Endothelial cell of umbilical vein (primary cell): ENCODE measurements around the gene PADI1. TPM values are rescaled to one million over a fixed set of nuclear protein-coding genes. Genes with fewer than 3 reads are reported as not detected.

ENCODE experiments used
- BruUV-seq: library from RNA; stranded (reverse); fragments of 400-500 nt; replicated peaks from 2 replicates; lab custom pipeline; 2021; lab: Mats Ljungman, UMichigan
- CTCF ChIA-PET: fragments of 300-600, 350-600 bp; sonication (Branson Sonifier 250); formaldehyde crosslinking; loops from one replicate; lab custom pipeline; 2021; ENCODE audit warnings: antibody characterized with exemption, inconsistent platforms; lab: Charles Lee
- POLR2A ChIA-PET: fragments of 300-600, 350-600 bp; sonication (Branson Sonifier 250); formaldehyde crosslinking; loops from one replicate; lab custom pipeline; 2021; ENCODE audit warnings: antibody characterized with exemption, inconsistent platforms; lab: Charles Lee
- DNase-seq: peaks from one replicate; pipeline ENCODE4 v3.0.0-alpha.2; 2011; ENCODE audit warnings: low read depth, low spot score
- FAIRE-seq: peaks from 2 replicates; lab custom pipeline; 2011; peaks lifted over from hg19 to GRCh38; lab: Jason Lieb, UNC
- H2AFZ ChIP-seq: 2 replicates; pipeline ENCODE4 v1.6.0; 2012; ENCODE audit warnings: low read depth, low read length, control low read depth, inconsistent platforms
- H3K27ac ChIP-seq: 2 replicates; pipeline ENCODE4 v1.5.1; 2011; ENCODE audit warnings: low read depth, mild to moderate bottlenecking, control low read depth, low read length, moderate library complexity; ENCODE audit not compliant: insufficient read depth
- H3K27me3 ChIP-seq, 2 experiments: 2 replicates each; pipeline versions ENCODE4 v1.6.0 to v1.6.1; 2011; ENCODE audit warnings: low read length in 2 of 2, mixed read lengths in 1 of 2; ENCODE audit not compliant: control insufficient read depth in 2 of 2, insufficient read depth in 2 of 2
- H3K36me3 ChIP-seq, 2 experiments: 2 replicates in 1 of 2; 3 replicates in 1 of 2; pipeline ENCODE4 v1.5.1; 2011; ENCODE audit warnings: low read length in 2 of 2, mild to moderate bottlenecking in 1 of 2, moderate library complexity in 1 of 2; ENCODE audit not compliant: control insufficient read depth in 2 of 2, insufficient read depth in 2 of 2; ENCODE audit errors: extremely low read depth in 1 of 2
- H3K4me1 ChIP-seq: 3 replicates; pipeline ENCODE4 v1.5.1; 2011; ENCODE audit warnings: mild to moderate bottlenecking, low read length; ENCODE audit not compliant: control insufficient read depth, insufficient read depth; ENCODE audit errors: extremely low read depth
- H3K4me2 ChIP-seq: 2 replicates; pipeline ENCODE4 v1.6.1; 2011; ENCODE audit warnings: low read length, control low read depth, mixed read lengths; ENCODE audit not compliant: insufficient read depth
- H3K4me3 ChIP-seq, 3 experiments: fragments of 200-600 bp in 1 of 3; sonication (generic), shearing (Covaris generic) in 1 of 3; replicated peaks in 1 of 3; 2 replicates each; pipeline ENCODE4 v1.5.1; 2011 to 2016; ENCODE audit warnings: control low read depth in 3 of 3, low read length in 3 of 3, mild to moderate bottlenecking in 2 of 3, inconsistent platforms in 1 of 3, low read depth in 1 of 3, moderate library complexity in 1 of 3; ENCODE audit not compliant: insufficient read depth in 1 of 3
- H3K79me2 ChIP-seq: 2 replicates; pipeline ENCODE4 v1.6.0; 2012; ENCODE audit warnings: low read length, inconsistent platforms; ENCODE audit not compliant: control insufficient read depth, insufficient read depth
- H3K9ac ChIP-seq: replicated peaks from 2 replicates; pipeline ENCODE3; 2011; ENCODE audit warnings: low read length, control low read depth; ENCODE audit not compliant: insufficient read depth; ENCODE audit errors: extremely low read depth
- H3K9me1 ChIP-seq: replicated peaks from 3 replicates; pipeline ENCODE4 v1.6.0; 2011; ENCODE audit warnings: mild to moderate bottlenecking, low read length; ENCODE audit not compliant: control insufficient read depth, insufficient read depth; ENCODE audit errors: extremely low read depth
- H3K9me3 ChIP-seq: replicated peaks from 2 replicates; pipeline ENCODE4 v1.5.1; 2012; ENCODE audit warnings: low read length, inconsistent platforms; ENCODE audit not compliant: control insufficient read depth, insufficient read depth
- H4K20me1 ChIP-seq: replicated peaks from 2 replicates; pipeline ENCODE3; 2011; ENCODE audit warnings: mild to moderate bottlenecking, low read length; ENCODE audit not compliant: control insufficient read depth, insufficient read depth; ENCODE audit errors: extremely low read depth
- EZH2 ChIP-seq: IDR thresholded peaks from 2 replicates; pipeline ENCODE4 v1.6.1; 2012; ENCODE audit warnings: borderline replicate concordance, low read depth, mild to moderate bottlenecking, moderate library complexity, low read length, inconsistent platforms; ENCODE audit not compliant: severe bottlenecking
- FOS ChIP-seq: IDR thresholded peaks from 2 replicates; pipeline ENCODE4 v1.6.1; 2011; ENCODE audit warnings: mild to moderate bottlenecking, low read length, moderate library complexity, borderline replicate concordance; ENCODE audit not compliant: insufficient read depth
- GATA2 ChIP-seq: IDR thresholded peaks from 2 replicates; pipeline ENCODE4 v1.7.0; 2011; ENCODE audit warnings: low read depth, mild to moderate bottlenecking, moderate library complexity, mixed read lengths, low read length; ENCODE audit not compliant: insufficient read length, insufficient read depth
- JUN ChIP-seq: IDR thresholded peaks from 2 replicates; pipeline ENCODE4 v1.6.1; 2011; ENCODE audit warnings: borderline replicate concordance, low read depth; ENCODE audit not compliant: insufficient read length, insufficient read depth
- MAX ChIP-seq: IDR thresholded peaks from 2 replicates; pipeline ENCODE4 v1.6.1; 2011; ENCODE audit not compliant: insufficient read depth, insufficient read length
- MYC ChIP-seq: IDR thresholded peaks from one replicate; pipeline ENCODE4 v1.6.1; 2011; ENCODE audit warnings: mild to moderate bottlenecking, low read depth, low read length
- POLR2A ChIP-seq: IDR thresholded peaks from 2 replicates; pipeline ENCODE4 v1.6.1; 2012; ENCODE audit warnings: low read depth, mild to moderate bottlenecking, control low read depth, low read length
- POLR2AphosphoS5 ChIP-seq: IDR thresholded peaks from 2 replicates; pipeline ENCODE4 v1.6.1; 2012; ENCODE audit warnings: low read depth, mild to moderate bottlenecking, control low read depth, low read length, moderate library complexity; ENCODE audit not compliant: insufficient read depth
- dilution Hi-C: fragments of 300-500 bp; cut with MboI; formaldehyde crosslinking; loops from one replicate; pipeline ENCODE4 v1.15.0; 2019; ENCODE audit warnings: low sequenced_read_pairs; ENCODE audit not compliant: extremely low pct_ligation_motif_present
- intact Hi-C: fragments of 100-400 bp; cut with micrococcal nuclease; formaldehyde crosslinking; loops from one replicate; pipeline ENCODE4 v1.10.0; 2022
- polyA plus RNA-seq, 4 experiments: library from polyadenylated mRNA; depleted of rRNA in 3 of 4; stranded (reverse) in 3 of 4; unstranded in 1 of 4; fragments of >200 nt; gene quantifications; 2 replicates each; pipeline versions ENCODE4 v1.2.1 to v1.2.3, GENCODE V29; 2011 to 2012; ENCODE audit warnings: missing spikeins in 1 of 4
- total RNA-seq: library from RNA; stranded (reverse); gene quantifications from 2 replicates; pipeline ENCODE4 v1.2.3, GENCODE V29; 2021
- TF ChIP-seq, protein P1 (sequence below), 2 donors: IDR thresholded peaks; 1 replicate in 1 of 2; 2 replicates in 1 of 2; pipeline ENCODE4 v1.5.1; 2011; ENCODE audit warnings: low read length in 2 of 2, mild to moderate bottlenecking in 2 of 2, moderate library complexity in 2 of 2, control low read depth in 1 of 2, inconsistent platforms in 1 of 2, low read depth in 1 of 2; ENCODE audit not compliant: insufficient read depth in 1 of 2; ENCODE audit errors: extremely low read depth in 1 of 2

Gene PADI1
- total and polyA plus RNA-seq, 2 donors (not counting 3 experiments of a cell fraction or from before 2014, with no cell fraction given): 0.01 TPM; not detected in 1

DNA sequence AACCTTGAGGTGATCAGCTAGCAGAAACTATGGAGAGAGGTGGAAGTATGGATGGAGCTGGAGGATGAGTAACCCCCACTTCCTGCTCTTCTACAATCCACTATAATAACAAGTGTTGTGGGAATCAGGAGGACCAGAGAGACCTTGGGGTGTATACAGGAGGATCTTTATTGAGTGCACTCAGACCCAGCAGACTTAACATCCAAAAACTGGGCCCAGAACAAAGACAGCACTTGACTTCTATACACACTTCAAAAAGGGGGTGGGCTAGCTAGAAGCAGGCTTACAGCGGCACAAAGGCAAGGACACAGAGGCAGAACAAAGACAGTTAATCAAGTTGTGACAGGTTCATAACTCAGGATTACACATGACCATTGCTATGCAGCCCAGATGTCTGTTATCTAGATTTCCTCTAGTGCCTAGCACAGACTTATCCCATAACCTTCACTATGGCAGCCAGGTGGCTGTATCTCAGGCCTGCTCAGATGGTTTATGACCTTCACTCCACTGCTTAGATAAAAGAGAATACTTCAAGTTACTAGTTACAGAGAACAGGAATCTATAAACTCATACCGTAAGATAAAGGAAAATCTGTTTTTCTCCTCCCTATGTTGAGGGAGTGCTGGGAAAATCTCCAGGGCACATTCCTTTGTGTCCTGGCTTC lies 49.5 kb upstream of the PADI1 start:
- CTCF ChIA-PET: no interaction called here
- intact Hi-C loops: no loop called here

More for the DNA sequence above, 49.5 kb upstream of the PADI1 start:
- H3K4me2 ChIP-seq: no peak overlapping the region
- no peaks in the 10 kb centered on the region for H3K79me2 ChIP-seq
- dilution Hi-C loops: no loop called here
- H3K9me3 ChIP-seq: no peaks in the 10 kb centered on the region
- H3K4me1 ChIP-seq: no peaks in the 10 kb centered on the region
- no peaks in the 10 kb centered on the region for H3K9me1 ChIP-seq
- peaks cover 0 to 2% of the 10 kb centered on the region in 2 experiments for H3K27me3 ChIP-seq
- POLR2A ChIA-PET: no interaction called here
- no peaks in the 10 kb centered on the region for H4K20me1 ChIP-seq
- H3K36me3 ChIP-seq: no peaks in the 10 kb centered on the region
- no peak overlapping the region for H2AFZ ChIP-seq
- no TSS peak for BruUV-seq
- H3K27ac ChIP-seq: no peak overlapping the region
- TF ChIP-seq POLR2AphosphoS5 (no peak), GATA2 (no peak), FOS (no peak), MYC (no peak), JUN (no peak), MAX (no peak), EZH2 (no peak), POLR2A (no peak)
- TF ChIP-seq, protein P1, sequence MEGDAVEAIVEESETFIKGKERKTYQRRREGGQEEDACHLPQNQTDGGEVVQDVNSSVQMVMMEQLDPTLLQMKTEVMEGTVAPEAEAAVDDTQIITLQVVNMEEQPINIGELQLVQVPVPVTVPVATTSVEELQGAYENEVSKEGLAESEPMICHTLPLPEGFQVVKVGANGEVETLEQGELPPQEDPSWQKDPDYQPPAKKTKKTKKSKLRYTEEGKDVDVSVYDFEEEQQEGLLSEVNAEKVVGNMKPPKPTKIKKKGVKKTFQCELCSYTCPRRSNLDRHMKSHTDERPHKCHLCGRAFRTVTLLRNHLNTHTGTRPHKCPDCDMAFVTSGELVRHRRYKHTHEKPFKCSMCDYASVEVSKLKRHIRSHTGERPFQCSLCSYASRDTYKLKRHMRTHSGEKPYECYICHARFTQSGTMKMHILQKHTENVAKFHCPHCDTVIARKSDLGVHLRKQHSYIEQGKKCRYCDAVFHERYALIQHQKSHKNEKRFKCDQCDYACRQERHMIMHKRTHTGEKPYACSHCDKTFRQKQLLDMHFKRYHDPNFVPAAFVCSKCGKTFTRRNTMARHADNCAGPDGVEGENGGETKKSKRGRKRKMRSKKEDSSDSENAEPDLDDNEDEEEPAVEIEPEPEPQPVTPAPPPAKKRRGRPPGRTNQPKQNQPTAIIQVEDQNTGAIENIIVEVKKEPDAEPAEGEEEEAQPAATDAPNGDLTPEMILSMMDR (IDR thresholded peaks at IDR 0.05; ENCODE audit: extremely low read depth in 1 of 2, insufficient read depth in 1 of 2, low read depth in 1 of 2, low read length in 2 of 2): no peak
- DNase-seq (no peak), FAIRE-seq (no peak)
- H3K9ac ChIP-seq: no peak overlapping the region
- H3K4me3 ChIP-seq: no peak overlapping the region
